NCI-H345 (cell line): ENCODE data around the gene VCL.
"Not testable (repeated sequence)": the region's sequence is repeated elsewhere in the genome, so short reads cannot be mapped to it uniquely, and the experiment has no call there.

ENCODE experiments used
- DNase-seq: peaks from one replicate; lab custom pipeline; 2025; lab: John Stamatoyannopoulos, UW

The VCL gene

DNA sequence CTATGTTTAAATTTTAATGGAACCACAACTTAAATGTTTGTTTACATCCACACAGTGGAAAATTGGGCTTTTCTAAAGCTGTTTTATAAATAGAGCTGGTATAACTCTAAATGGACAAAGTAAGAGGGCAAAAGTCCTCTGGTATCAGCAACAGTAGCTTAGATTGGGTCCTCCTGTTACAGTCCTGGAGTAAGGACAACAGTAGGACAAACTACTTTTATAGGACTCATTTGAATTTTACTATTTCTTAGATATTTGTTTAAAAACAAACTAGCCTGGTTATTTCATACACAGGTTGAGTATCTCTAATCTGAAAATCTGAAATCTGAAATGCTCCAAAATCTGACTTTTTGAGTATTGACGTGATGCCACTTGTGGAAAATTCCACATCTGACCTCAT is 8.4 kb downstream of the VCL start:
- no peak for DNase-seq

DNA sequence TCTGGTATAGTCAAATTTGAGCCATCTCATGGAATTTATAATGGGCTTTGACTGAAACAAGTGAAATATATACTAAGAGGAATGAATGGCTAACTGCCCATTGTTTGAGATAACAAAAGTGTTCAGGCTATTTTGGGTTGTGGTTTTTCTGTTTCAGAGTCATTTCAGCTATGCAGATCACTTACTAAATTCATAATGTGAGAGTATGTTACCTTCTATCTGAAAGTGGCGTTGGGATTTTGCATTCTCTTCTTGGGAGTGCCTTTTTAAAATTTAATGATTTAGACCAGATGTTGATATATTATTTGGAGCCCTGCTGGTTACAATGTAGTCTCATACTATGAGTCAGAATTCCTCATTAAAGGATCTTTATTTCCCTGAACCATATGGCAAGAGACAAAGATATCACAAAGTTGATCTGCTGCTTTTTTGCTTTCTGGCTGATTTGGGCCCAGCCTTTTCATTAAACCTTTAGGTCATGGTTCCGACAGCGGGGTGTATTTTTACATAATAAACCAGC is 10.4 kb downstream of the VCL start:
- no peak for DNase-seq

DNA sequence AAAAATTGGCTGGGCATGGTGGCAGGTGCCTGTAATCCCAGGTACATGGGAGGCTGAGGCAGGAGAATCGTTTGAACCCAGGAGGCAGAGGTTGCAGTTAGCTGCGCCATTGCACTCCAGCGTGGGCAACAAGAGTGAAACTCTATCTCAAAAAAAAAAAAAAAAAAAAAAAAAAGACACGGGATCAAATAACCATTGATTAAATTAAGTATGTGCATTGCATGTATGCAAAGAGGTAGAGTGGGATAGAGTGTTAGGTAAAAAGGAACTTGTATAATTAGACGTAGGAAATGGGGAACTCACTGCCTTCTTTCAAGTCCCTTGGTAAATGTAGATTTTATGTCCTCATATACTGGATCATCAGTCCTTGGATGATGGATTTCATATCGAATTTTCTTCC is 13.1 kb downstream of the VCL start:
- no peak for DNase-seq

DNA sequence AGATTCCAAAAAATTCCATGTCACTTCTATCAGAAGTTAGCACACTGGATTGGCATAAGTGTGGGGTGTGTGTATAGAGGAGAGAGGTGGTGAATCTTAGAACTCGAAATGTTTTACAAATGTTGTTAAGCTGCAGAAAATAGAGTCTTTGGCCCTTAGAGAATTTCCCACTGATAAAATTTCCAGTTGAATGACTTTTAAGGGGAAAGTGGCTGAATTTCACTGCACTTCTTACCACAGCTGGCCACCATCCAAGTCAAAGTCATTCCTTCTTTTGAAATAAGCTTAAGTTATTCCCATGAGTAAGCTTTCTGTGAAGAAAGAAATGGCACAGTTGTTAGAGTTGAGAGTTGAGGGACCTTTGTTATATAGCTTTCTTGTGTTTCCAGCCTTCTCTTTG is 13.9 kb downstream of the VCL start:
- DNase-seq, result no peak

GRCh38 chr10:74012480-74012879 is 14.6 kb downstream of the VCL start:
- DNase-seq, result no peak

- DNase-seq, result no peak
Observed at GRCh38 chr10:74013004-74013403, 15.1 kb downstream of the VCL start.

GRCh38 chr10:74014574-74014973 is 16.7 kb downstream of the VCL start:
- DNase-seq, result not testable (repeated sequence)

DNA sequence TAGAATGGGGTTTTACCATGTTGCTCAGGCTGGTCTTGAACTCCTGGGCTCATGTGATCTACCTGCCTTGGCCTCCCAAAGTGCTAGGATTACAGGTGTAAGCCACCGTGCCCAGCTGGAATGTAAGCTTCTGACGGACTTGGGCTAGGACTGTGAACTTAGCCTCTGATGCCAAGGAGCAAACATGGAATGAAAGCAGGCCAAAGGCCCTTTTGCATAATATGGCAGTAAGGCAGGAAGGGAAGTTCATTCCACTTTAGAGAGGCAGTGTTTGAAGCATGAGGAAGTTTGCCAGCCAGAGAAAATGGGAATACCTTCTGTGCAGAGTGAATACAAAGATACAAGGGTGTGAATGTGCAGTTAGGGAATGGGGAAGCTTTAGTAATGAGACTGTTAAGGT is 20.3 kb downstream of the VCL start:
- no peak for DNase-seq

DNA sequence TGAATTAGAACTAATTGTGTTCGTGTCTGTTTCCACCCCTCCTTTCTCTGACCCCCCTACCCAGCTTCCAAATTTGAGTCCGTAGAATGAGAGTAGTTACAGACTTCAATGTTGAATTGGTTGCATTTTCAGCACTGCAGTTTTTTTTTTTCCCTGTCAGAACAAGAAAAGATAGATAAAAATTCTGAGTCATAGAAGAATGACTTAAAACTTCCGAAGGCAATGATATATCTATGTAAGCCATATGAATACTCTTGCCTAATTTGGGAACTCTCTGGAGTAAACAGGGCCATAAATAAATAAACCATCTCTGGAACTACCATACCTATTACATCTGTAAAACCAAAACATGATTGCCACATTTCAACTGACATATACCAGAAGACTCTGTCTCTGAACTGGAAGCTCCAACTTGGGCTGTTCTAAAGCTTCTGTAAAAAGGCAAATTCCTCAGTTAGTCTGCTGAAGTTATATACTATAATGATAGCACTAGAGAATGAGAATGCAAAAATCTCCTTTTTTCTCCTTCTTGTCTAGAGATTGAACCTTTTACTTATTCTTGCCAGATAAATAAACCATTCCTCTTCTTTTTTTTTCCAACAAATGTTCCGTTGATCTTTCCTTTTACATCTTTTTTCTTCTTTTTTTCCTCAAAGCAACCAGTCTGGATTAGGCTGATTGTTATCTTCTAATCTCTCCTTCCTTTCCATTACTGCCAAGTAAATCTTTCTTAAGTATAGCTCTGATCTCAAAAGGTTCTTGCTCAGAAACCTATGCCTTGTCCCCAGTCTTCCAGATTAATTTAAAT is 23.5 kb downstream of the VCL start:
- DNase-seq, result no peak

DNA sequence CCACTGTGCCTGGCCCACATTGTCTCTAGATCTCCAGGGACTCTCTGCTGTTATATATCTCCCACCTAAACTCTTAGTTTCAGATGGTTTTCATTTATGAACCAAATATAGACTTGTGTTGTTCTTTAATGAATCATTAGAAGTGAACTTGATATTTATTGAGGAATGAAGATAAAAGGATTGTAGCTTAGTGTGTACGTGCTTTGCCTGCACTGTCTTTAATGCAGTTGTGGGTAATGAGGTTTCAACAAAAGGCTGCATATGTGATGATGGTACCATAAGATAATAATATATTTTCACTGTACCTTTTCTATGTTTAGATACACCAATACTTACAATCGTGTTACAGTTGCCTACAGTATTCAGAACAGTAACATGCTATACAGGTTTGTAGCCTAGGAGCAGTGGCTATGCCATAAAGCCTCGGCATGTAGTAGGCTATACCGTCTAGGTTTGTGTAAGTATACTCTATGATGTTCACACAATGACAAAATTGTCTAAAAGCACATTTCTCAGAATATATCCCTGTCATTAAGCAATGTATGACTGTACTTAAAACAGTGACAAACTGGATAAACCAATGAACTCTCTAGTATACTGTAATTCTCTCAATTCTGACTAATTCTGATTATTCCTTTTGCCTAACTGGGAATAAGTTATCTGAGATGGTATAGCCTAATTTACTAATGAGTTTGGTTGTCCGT is 25.2 kb downstream of the VCL start:
- no peak for DNase-seq

DNA sequence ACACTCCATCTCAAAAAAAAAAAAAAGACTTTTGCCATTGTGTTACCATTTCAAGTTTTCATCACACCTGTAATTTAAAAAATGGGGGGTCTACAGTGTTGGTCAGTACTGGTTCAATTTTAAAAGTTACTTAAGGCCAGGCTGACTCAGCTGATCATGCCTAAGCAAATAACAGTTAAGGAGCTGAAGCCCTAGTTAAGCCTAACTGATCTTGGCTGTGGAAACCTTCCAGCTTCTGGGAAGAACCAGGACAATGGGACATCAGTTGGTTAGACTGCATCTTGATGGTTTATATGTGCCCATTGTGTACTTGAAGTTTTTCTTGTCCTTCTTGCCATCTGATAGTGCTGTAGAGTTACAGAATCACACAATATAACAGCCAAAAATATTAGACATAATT is 26.7 kb downstream of the VCL start:
- DNase-seq, result no peak

- DNase-seq, result no peak
Observed at GRCh38 chr10:74025380-74025978, 27.6 kb downstream of the VCL start.

DNA sequence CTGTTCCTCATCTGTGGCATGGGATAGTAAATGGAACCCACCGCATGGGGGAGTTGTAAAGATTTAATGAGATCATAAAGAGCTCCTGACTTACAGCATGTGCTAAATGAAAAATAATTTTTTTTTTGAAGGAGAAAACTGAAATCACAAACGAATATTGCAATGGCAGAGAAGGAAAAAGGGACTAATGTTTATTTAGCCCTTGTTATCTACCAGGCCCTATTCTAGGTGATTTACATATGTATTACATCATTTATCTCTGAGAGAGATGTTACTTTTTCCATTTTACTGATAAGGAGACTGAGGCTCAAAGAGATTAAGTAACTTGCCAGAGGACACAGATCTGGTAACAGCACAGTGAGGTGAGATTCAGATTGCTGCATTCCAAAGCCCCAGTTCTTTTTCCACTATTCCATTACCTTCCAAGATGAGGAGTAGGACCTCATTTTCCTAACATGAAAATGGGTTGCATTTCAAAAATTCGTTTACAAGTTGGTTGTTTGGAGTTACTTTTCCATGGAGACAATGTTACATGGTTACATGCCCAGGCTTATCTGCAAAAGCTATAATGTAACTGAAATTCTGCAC is 28.6 kb downstream of the VCL start:
- no peak for DNase-seq

DNA sequence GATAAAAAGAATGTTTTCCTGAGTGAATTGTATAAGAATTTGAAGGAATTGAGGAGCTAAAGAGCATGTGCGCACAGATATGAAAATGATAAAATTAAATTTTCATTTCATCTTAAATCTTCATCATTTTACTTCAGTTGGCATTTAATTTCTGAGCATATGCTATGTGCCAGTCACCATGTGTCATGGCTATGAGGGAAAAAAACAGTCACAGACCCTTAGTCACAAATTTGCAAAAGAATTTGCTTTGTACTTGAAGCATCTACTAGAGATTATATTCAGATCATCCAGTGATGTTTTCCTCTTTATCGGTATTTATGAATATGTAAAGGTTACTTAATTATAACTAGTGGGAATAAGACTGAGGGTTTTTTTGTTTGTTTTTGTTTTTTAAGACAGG is 29.8 kb downstream of the VCL start:
- no peak for DNase-seq

GRCh38 chr10:74029943-74030342 is 32.0 kb downstream of the VCL start:
- no peak for DNase-seq

DNA sequence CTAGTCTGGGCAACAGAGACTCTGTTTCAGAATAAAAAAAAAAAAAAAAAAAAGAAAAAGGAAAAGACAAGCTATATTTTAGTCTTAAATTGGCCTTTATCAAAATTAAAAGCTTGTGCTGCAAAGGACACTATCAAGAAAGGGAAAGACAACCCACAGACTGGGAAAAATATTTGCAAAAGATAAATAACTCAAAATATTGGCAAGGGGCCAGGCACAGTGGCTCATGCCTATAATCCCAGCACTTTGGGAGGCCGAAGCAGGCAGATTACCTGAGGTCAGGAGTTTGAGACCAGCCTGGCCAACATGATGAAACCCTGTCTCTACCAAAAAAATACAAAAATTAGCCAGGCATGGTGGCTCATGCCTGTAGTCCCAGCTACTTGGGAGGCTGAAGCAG is 34.3 kb downstream of the VCL start:
- not testable (repeated sequence) for DNase-seq

DNA sequence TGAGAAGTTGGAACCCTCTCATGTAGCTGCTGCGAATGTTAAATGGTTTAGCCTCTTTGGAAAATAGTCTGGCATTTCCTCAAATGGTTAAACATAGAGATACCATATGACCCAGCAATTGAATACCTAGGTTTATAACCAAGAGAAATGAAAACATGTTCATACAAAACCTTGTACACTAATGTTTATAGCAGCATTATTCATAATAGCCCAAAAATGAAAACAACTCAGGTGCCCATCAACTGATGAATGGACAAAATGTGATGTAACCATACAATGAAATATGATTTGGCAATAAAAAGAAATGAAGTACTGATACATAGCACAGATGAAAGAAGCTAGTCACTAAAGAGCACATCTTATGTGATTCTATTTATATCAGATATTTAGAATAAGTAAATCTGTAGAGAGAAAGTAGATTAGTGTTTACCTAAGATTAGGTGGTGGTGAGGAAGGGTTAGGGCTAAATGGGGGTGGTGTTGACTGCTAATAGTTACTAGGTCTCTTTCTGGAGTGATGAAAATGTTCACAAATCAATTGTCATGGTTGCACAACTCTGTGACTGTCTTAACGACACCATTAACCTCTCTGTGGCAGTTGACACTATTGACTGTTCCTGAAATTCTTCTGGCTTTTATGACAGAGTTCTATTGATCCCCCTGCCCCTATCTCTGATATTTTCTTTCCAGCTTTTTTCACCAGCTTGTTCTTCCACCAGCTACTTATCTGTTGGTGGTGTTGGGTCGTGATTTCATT is 35.2 kb downstream of the VCL start:
- DNase-seq, result no peak

- DNase-seq, result no peak
Observed at GRCh38 chr10:74033702-74034101, 35.8 kb downstream of the VCL start.

DNA sequence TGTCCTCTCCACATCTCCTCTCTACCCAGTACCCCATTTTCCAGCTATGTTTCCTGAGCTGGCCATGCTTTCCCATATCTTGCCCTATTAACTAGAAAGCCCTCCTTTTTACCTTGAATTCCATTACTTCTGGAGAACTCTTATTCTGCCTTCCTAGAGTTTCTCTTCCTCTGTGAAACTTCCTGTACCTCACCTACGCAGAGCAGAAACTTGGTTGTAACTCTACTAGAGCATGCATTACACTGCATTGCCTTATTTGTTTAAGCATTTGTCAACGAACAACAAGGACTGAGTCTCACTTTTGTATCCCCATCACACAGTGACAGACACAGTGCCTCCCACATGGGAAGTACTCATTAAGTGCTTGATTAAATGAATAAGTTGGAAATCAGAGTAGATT is 36.4 kb downstream of the VCL start:
- no peak for DNase-seq

DNA sequence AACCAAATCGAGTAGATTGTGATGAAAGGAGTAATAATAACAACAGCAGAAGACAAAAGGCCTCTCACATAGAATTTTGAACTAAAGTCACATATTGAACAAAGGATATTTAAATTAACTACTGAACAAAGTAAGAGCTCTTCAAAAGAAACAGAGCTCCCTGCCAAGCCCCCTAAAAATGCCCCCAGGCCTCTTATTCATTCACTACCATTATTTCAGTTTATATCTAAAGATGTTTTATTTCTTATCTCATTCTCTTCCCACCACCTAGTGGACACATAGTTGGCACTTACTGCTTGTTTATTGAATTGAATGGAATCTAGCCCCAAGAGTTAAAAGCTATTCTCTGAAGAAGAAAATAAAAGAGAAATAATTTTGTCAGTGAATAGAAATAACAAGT is 37.4 kb downstream of the VCL start:
- no peak for DNase-seq

GRCh38 chr10:74036474-74036873 is 38.6 kb downstream of the VCL start:
- DNase-seq, result no peak

DNA sequence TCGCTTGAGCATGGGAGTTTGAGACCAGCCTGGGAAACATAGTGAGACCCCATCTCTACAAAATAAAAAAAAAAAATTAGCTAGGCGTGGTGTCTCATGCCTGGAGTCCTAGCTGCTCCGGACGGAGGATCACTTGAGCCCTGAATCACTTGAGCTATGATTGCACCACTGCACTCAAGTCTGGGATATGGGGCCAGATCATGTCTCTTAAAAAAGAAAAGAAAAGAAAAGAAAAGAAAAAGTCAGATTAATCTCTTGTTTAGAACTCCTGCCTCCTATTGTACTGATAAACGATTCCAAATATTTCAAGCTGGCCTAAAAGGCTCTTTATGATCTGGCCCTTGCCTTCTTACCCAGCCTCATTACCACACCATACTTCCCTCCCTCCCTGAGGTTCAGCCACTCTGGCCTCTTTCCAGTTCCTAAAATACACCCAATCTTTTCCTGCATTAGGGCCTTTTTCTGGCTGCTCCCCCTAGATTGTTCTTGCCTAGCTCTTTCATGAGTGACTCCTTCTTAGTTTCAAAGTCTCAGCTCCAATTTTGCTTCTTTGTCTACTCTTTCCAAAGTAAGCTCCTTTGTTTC is 41.7 kb downstream of the VCL start:
- DNase-seq, result no peak
